Prostate gland (tissue), 2 donors: ENCODE data around the gene KLK11.

Experiments
- POLR2AphosphoS5 ChIP-seq: sonication (generic); formaldehyde crosslinking; IDR thresholded peaks from one replicate; pipeline ENCODE4 v1.6.1; 2017; ENCODE audit warnings: antibody characterized with exemption
- TF ChIP-seq, protein P1 (sequence below), 4 experiments: fragments of 200-600 bp in 2 of 4; fragments of 450-650 bp in 2 of 4; sonication (generic) in 2 of 4; IDR thresholded peaks; 1 replicate in 3 of 4; 2 replicates in 1 of 4; pipeline ENCODE4 v1.5.1; 2016 to 2019; ENCODE audit warnings: antibody characterized with exemption in 4 of 4, mild to moderate bottlenecking in 2 of 4, moderate library complexity in 2 of 4

DNA sequence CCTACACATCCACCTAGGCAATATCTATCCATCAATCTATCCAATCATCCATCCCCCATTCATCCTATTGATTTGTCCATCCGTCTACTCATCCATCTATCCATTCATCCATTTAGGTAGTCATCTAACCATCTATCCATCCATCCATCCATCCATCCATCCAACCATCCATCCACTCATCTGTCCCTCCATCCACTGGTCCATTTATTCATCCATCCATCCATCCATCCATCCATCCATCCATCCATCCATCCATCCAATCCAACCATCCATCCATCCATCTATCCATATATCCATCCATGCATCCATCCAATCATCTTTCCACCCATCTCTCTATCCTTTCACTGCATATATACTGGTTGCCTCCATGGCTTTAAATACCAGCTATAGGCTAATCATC lies 34.6 kb upstream of the KLK11 start:
- no peak for TF ChIP-seq POLR2AphosphoS5
- TF ChIP-seq, protein P1, sequence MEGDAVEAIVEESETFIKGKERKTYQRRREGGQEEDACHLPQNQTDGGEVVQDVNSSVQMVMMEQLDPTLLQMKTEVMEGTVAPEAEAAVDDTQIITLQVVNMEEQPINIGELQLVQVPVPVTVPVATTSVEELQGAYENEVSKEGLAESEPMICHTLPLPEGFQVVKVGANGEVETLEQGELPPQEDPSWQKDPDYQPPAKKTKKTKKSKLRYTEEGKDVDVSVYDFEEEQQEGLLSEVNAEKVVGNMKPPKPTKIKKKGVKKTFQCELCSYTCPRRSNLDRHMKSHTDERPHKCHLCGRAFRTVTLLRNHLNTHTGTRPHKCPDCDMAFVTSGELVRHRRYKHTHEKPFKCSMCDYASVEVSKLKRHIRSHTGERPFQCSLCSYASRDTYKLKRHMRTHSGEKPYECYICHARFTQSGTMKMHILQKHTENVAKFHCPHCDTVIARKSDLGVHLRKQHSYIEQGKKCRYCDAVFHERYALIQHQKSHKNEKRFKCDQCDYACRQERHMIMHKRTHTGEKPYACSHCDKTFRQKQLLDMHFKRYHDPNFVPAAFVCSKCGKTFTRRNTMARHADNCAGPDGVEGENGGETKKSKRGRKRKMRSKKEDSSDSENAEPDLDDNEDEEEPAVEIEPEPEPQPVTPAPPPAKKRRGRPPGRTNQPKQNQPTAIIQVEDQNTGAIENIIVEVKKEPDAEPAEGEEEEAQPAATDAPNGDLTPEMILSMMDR (IDR thresholded peaks at IDR 0.05): no peak
